ENCODE results near the gene DUOX2.

Gene DUOX2

DNA sequence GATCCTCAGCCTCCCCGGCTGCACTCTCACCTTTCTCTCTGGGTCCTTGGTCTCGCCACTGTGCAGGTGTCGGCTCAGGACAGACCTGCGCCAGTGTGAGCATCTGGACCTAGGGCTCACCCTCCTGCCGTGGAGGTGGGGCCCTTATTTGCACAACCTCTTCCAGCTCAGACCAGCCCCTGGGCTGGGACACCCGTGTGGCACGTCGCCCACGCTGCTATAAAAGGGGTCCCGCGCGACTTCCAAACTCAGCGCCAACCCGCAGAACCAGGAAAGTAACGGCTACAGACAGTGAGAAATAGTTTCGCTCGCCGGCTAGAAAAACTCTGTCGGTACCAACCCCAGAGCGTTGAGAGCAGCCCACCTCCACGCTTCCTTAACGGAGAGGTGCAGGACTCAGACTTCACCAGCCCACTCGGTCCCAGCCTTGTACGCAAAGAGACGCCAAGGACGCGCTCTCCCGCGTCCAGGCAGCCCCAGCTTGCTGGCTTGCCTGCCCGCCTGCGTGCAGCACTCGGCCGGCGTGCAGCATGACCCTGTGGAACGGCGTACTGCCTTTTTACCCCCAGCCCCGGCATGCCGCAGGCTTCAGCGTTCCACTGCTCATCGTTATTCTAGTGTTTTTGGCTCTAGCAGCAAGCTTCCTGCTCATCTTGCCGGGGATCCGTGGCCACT lies at the start of gene DUOX2, which contains the start of gene DUOXA2:
Gene DUOX2, minus strand, starts transcription at position 97 of the 675 bp plus-strand sequence. CDS start 761 bp downstream, outside the sequence.
Gene DUOXA2, plus strand, starts transcription at position 251 of the 675 bp plus-strand sequence. Its CDS starts 280 bp downstream, at position 531.
- no peak for DNase-seq (ENCODE audit: extremely low read depth in 1 of 2, low read depth in 1 of 2)

DNA sequence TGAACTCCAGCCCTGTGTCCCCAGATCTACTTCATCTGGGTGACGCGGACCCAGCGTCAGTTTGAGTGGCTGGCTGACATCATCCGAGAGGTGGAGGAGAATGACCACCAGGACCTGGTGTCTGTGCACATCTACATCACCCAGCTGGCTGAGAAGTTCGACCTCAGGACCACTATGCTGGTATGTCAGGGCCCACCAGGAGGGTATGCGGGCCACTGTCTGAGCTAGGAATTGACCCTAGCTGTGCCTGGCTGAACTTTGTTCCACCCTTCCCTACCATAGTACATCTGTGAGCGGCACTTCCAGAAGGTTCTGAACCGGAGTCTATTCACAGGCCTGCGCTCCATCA lies 49.5 kb upstream of the DUOX2 start:
- DNase-seq (ENCODE audit: extremely low read depth in 1 of 2, low read depth in 1 of 2): no peak

DNA sequence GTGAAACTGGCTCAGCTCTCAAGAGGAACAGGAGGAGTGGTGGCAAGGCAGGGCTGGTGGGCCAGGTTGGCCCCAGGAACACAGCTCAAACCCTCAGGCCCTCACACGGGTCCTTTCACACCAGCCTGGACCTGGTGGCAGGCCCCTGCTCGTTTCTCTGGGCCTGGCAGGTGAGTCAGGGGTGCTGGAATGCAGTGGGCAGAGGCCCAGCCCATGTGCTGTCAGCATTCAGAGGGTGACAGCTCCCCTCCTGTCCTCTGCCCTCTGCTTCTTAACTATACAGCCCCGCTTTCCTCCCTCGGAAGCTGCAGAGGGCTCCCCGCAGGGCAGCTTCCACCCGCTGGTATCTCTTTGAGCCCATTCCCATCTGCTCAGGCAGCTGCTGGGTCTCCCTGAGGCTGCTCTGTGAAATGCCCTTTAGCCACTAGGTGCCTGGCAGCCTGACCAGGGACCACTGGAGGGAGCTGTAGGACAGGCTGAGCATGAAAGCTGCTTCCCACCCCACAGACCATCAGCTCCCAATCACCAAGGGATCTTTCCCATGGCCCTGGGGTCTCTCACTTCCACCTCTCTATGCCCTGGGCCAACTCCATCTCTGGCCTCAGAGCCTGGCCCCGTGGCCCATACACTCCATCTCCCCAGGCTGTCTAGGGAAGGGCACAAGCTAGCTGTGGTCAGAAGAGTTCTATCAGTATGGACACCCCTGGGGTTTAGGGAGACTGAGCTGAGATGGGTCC lies 49.0 kb upstream of the DUOX2 start:
- peak; percentile 31 to 51 for DNase-seq (ENCODE audit: extremely low read depth in 1 of 2, low read depth in 1 of 2)

DNA sequence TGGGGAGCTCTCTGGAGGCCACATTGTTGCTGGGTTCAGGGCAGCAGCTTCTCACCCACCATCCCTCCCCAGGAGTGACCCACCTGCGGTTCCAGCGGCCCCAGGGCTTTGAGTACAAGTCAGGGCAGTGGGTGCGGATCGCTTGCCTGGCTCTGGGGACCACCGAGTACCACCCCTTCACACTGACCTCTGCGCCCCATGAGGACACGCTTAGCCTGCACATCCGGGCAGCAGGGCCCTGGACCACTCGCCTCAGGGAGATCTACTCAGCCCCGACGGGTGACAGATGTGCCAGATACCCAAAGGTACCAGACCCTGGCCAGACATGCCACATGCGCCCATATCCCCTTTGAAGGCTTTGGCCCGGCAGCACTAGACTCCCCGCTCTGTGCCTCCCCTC lies 47.7 kb upstream of the DUOX2 start:
- no peak for DNase-seq (ENCODE audit: extremely low read depth in 1 of 2, low read depth in 1 of 2)

DNA sequence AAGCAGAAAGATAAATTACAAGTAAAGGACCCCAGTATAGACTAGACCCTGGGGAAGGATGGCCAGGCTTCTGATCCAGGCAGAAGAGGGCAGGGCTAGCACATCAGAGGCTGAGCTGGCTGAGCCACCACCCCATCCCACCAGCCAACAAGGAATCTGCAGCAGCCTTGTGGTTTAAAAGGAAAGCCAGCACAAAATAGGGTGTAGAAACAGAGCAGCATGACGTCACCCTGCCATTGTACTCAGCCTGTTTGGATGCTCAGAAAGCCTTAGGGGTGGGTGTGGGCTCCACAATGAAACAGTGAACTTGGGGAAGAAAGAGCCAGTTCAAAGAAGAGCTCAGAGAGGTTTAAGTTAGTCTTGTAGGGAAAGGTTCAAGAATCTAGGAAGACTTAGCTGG lies 44.0 kb upstream of the DUOX2 start:
- no peak for DNase-seq (ENCODE audit: extremely low read depth in 1 of 2, low read depth in 1 of 2)

DNA sequence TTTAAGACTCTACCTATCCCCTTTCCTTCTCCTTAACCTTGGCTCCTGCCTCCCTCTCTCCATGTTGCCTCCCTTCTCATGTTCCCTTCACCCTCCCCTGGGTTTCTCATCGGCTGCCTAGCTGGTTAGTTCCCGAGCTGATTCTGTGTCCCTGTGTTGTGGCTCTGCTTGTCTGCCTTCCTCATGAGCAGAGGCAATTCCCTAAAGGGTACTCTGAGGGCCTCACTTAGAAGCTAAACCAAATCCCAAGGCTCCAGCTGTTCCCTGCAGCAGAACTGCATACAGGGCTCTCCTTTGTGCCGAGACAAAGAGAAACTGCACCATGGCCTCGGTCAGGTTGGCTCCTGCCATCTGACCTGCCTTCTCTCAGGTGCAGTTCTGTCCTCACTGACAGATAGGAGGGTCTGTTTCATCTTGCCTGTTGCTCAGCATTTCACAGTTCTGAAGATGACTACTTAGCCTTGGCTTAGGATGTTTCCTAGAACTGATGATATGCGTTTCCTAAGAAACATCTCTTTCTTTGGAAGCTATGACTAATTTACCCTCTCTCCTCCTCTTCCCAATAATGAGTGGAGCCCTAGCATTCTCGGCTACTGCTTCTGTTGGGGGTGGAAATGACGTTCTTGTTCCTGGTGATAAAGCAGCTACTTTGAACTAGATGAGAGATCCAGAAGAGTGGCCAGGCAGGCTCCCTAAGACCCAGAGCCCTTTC lies 42.9 kb upstream of the DUOX2 start:
- DNase-seq (ENCODE audit: extremely low read depth in 1 of 2, low read depth in 1 of 2): no peak

DNA sequence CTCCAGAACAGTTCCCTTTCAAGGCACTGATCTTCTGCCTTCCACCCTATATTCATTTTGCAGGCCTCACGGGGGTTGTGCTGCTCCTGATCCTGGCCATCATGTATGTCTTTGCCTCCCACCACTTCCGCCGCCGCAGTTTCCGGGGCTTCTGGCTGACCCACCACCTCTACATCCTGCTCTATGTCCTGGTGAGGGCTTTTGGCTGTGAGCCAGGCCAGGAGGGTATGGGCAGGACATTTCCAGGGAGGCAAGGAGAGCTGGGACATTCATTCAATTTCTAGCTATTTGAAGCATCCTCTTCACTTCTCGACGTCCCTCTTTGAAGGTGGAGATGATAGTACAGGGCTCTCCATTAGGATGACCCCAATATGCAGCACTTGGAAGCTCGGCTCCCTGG lies 41.8 kb upstream of the DUOX2 start:
- DNase-seq (ENCODE audit: extremely low read depth in 1 of 2, low read depth in 1 of 2): no peak

DNA sequence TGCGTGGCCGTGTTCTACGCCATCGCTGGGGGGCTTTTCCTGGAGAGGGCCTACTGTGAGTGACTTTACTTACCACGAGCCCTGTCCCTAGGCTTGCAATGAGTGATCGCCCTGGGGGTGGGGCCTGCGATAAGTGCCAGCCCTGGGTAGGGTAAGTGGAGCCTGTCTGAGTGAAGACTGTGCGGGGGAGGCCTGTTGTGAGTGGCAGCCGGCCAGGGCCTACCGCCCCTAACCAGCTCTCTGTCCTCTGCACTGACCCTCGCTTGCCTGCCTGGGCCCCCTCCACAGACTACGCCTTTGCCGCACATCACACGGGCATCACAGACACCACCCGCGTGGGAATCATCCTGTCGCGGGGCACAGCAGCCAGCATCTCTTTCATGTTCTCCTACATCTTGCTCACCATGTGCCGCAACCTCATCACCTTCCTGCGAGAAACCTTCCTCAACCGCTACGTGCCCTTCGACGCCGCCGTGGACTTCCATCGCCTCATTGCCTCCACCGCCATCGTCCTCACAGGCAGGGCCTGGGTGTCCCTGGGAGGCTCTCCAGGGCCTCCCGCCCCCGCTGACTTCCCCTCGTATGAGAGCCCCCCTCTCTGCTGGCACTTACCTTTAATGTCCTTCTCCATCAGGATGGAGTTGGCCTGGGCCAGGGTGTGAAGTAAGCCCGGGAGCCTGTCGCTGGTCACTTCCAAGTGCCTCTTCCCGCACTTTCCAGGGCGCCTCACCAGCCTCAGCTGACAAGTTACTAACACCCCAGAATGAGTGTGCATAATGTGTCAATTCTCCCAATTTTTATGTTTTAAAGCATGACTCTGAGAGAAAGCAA lies 38.2 kb upstream of the DUOX2 start:
- DNase-seq (ENCODE audit: extremely low read depth in 1 of 2, low read depth in 1 of 2): no peak

DNA sequence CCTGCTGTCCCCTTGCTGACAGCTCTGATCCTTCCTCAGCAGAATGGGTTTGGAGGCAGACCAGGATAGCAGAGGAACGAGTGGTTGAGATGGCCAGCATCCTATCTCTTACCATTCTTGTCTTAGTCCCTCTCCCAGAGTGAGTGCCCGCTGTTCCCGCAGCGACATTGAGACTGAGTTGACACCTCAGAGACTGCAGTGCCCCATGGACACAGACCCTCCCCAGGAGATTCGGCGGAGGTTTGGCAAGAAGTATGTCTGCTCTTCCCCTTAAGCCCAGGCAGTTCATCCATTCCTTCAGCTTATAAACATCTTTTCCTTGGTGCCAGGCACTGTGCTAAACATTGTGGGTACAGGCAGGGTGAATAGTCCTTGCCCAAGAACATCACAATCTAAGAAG lies 37.0 kb upstream of the DUOX2 start:
- no peak for DNase-seq (ENCODE audit: extremely low read depth in 1 of 2, low read depth in 1 of 2)

DNA sequence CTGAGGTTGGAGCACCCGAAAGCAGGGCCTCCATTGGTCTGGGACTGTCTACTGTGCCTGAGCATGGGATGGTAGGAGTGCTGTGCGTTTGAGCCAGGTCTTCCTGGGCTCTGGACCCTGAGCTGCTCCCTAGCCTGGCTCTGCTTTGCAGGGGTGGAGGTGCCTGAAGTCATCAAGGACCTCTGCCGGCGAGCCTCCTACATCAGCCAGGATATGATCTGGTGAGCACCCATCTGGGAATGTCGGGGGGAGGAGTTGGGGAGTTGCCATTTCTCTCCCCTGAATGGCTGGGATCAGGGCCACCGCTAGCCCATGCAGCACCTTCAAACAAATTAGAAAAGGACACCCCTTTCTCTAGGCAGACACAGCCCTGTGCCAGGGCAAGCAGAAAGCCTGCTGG lies 36.5 kb upstream of the DUOX2 start:
- DNase-seq (ENCODE audit: extremely low read depth in 1 of 2, low read depth in 1 of 2): no peak

DNA sequence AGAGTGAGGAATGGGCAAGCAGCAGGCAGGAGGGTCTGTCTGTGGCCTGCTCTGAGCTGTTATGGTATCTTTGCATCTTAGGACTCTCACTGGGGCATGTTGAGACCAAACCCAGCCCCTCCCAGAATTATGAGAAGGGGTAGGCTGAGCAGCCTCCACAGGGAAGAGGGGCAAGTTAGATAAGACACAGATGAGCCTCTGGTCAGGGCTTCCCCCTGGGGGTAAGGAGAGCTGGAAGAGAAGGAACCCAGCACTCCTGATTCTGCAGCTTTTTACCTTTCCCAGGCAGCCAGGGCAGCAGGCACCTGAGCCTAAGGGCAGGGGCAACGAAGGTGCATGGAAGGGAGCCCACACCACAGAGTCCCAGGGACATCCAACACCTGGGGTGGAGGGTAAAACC lies 35.1 kb upstream of the DUOX2 start:
- DNase-seq (ENCODE audit: extremely low read depth in 1 of 2, low read depth in 1 of 2): no peak

DNA sequence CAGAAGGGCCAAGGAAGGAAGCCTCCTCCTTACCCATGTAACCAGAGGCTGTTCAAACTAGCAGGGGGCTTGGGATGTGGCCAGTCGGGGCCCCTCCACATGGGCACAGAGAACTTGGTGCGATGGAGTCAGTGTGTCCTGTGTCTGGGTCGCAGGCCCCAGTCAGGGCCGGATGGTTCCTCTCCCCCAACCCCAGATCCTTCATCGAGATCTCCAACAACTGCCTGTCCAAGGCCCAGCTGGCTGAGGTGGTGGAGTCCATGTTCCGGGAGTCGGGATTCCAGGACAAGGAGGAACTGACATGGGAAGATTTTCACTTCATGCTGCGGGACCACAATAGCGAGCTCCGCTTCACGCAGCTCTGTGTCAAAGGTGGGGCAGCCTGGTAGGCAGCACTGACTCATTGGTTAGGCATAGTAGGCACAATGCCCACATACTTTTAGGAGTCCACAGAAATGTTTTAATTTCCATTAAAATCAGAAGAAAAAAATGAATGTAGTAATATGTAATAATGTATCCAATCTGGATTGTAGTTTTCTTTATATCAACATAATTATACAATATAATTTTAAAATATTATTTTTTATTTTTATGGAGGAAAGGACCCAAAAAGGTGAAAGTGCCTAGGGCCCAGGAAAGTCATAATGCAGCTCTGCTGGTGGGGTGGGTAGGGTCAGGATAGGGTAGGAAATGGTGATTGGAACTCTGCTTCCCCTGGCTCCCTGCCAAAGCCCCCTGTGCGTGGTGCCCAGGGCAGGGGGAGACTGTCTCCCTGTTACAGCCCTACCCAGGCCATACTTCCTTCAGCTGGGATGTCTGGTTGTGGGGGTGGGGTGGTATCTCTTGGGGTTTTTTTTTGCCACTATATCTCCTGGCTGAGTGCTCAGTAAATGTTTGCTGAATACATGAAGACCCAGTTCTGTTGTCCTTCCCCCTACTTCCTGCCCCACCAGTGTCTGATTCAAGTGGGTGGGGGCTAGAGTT lies 34.4 kb upstream of the DUOX2 start:
- no peak for DNase-seq (ENCODE audit: extremely low read depth in 1 of 2, low read depth in 1 of 2)

DNA sequence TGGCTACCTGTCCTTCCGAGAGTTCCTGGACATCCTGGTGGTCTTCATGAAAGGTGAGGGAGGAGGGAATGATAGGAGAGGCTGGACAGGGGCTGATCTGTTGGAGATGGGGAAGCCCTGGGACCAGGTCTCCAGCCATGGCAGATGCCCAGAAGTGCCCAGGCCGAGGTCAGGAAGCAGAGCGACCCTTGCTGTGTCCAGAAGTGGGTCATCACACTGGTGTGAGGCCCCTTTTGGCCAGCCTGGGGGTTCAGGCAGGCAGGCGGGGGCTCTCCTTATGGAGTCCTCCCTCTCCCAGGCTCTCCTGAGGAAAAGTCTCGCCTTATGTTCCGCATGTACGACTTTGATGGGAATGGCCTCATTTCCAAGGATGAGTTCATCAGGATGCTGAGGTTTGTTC lies 33.6 kb upstream of the DUOX2 start:
- no peak for DNase-seq (ENCODE audit: extremely low read depth in 1 of 2, low read depth in 1 of 2)

DNA sequence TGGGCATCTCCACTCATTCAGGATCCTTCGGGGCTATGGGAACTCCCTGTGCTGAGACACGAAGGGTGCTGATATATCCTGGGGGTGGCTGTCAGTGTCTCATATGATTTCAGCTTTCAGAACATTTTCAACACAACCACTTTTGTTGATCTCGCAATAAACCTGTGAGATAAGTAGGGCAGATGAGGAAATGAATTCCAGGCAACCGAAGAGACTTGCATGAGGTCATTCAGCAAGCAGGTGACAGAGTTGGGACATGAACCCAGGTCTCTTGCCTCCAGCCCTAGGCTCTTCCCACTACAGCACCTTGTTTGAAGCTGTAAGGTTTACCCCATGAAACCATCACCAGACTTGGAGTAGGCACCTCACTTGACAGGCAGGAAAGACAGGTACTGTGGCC lies 32.4 kb upstream of the DUOX2 start:
- no peak for DNase-seq (ENCODE audit: extremely low read depth in 1 of 2, low read depth in 1 of 2)

DNA sequence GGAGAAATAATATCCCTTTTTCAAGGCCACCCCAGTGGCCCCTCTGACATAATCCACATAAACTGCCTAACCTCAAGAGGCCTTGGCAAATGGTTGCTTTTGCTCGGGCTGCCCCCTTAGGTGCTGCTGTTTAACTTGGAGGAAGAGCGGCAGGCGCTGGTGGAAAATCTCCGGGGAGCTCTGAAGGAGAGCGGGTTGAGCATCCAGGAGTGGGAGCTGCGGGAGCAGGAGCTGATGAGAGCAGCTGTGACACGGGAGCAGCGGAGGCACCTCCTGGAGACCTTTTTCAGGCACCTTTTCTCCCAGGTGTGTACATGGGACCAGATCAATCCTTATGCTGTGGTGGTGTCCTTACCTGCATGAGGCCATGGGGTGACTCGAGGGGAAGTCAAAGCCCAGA lies 30.8 kb upstream of the DUOX2 start:
- DNase-seq (ENCODE audit: extremely low read depth in 1 of 2, low read depth in 1 of 2): no peak

DNA sequence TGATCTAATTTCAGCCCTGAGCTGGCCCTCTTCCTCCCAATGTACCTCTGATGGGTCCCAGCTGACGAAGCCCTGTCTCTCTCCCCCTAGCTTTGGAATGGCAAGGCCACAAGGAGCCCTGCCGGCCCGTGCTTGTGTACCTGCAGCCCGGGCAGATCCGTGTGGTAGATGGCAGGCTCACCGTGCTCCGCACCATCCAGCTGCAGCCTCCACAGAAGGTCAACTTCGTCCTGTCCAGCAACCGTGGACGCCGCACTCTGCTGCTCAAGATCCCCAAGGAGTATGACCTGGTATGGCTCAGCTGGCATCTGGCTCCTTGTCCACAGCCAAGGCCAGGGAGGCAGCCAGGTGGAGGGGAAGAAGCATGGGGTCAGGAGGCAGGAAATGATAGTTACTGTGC lies 30.0 kb upstream of the DUOX2 start:
- no peak for DNase-seq (ENCODE audit: extremely low read depth in 1 of 2, low read depth in 1 of 2)

DNA sequence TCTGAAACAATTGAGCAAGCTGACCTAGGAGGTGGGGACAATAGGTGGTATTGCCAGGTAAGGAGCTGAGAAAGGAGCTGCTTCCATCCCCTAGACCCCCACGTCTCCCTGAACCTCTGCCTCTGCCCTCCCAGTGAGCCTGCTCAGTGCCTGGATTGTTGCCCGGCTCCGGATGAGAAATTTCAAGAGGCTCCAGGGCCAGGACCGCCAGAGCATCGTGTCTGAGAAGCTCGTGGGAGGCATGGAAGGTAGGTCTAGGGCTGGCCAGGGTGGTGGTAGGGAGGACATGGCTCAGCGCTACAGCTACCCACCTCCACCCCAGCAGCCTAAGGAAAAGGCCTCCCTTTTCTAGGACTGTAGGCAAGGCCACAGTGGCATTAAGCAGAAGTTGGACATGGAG lies 29.1 kb upstream of the DUOX2 start:
- DNase-seq (ENCODE audit: extremely low read depth in 1 of 2, low read depth in 1 of 2): no peak

DNA sequence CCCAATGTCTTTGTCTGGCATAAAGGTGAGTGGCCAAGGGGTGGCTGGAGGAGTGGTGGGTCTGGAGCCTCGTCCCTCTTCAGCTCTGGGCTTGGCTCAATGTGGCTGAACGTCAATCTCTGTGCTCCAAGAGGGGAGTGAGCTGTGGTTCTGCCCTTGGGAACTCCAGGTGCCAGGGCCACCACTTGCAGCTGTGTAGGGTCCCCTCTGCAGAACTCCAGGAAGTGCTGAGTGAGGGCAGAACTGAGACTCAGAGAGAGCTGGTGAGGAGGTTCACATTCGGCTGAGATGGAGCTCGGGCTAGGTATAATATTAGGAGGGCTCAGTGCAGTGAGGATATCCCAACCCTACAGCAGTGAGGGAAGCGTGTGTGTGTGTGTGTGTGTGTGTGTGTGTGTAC lies 27.4 kb upstream of the DUOX2 start:
- DNase-seq (ENCODE audit: extremely low read depth in 1 of 2, low read depth in 1 of 2): no peak

DNA sequence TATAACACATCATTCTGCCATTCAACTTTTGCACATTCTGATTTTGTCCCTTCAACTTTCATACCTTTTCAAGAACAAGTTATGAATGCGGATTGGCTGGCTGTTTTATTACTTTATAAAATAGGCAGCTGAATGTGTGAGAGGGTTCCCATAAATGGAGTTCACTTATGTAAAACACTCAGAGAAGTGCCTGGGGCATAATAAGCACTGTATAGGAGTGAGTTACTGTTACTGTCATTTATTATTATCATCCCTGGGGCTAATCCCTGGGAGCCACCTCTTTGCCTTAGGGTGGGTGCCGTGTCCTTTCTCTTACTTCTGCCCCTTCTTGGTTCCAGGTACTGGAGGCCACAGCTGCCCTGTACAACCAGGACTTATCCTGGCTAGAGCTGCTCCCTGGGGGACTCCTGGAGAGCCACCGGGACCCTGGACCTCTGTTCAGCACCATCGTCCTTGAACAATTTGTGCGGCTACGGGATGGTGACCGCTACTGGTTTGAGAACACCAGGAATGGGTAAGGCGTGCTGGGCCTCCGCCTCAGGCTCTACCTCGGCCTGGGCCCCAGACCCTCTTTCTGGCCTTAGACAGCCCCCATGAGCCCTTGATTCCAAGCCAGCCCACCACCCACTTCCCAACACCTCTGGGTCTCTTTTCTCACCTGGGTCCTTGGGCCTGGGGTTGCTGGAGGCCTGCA lies 26.7 kb upstream of the DUOX2 start:
- no peak for DNase-seq (ENCODE audit: extremely low read depth in 1 of 2, low read depth in 1 of 2)
